Endothelial cell of umbilical vein (primary cell): ENCODE results near the gene SYNGR1. TPM values are rescaled to one million over a fixed set of nuclear protein-coding genes. Genes with fewer than 3 reads are reported as not detected.

Source experiments
- BruUV-seq: library from RNA; stranded (reverse); fragments of 400-500 nt; replicated peaks from 2 replicates; lab custom pipeline; 2021; lab: Mats Ljungman, UMichigan
- CTCF ChIA-PET: fragments of 300-600, 350-600 bp; sonication (Branson Sonifier 250); formaldehyde crosslinking; loops from one replicate; lab custom pipeline; 2021; ENCODE audit warnings: antibody characterized with exemption, inconsistent platforms; lab: Charles Lee
- POLR2A ChIA-PET: fragments of 300-600, 350-600 bp; sonication (Branson Sonifier 250); formaldehyde crosslinking; loops from one replicate; lab custom pipeline; 2021; ENCODE audit warnings: antibody characterized with exemption, inconsistent platforms; lab: Charles Lee
- DNase-seq: peaks from one replicate; pipeline ENCODE4 v3.0.0-alpha.2; 2011; ENCODE audit warnings: low read depth, low spot score
- FAIRE-seq: peaks from 2 replicates; lab custom pipeline; 2011; peaks lifted over from hg19 to GRCh38; lab: Jason Lieb, UNC
- H2AFZ ChIP-seq: 2 replicates; pipeline ENCODE4 v1.6.0; 2012; ENCODE audit warnings: low read depth, low read length, control low read depth, inconsistent platforms
- H3K27ac ChIP-seq: 2 replicates; pipeline ENCODE4 v1.5.1; 2011; ENCODE audit warnings: low read depth, mild to moderate bottlenecking, control low read depth, low read length, moderate library complexity; ENCODE audit not compliant: insufficient read depth
- H3K27me3 ChIP-seq, 2 experiments: 2 replicates each; pipeline versions ENCODE4 v1.6.0 to v1.6.1; 2011; ENCODE audit warnings: low read length in 2 of 2, mixed read lengths in 1 of 2; ENCODE audit not compliant: control insufficient read depth in 2 of 2, insufficient read depth in 2 of 2
- H3K36me3 ChIP-seq, 2 experiments: 2 replicates in 1 of 2; 3 replicates in 1 of 2; pipeline ENCODE4 v1.5.1; 2011; ENCODE audit warnings: low read length in 2 of 2, mild to moderate bottlenecking in 1 of 2, moderate library complexity in 1 of 2; ENCODE audit not compliant: control insufficient read depth in 2 of 2, insufficient read depth in 2 of 2; ENCODE audit errors: extremely low read depth in 1 of 2
- H3K4me1 ChIP-seq: 3 replicates; pipeline ENCODE4 v1.5.1; 2011; ENCODE audit warnings: mild to moderate bottlenecking, low read length; ENCODE audit not compliant: control insufficient read depth, insufficient read depth; ENCODE audit errors: extremely low read depth
- H3K4me2 ChIP-seq: 2 replicates; pipeline ENCODE4 v1.6.1; 2011; ENCODE audit warnings: low read length, control low read depth, mixed read lengths; ENCODE audit not compliant: insufficient read depth
- H3K4me3 ChIP-seq, 3 experiments: fragments of 200-600 bp in 1 of 3; sonication (generic), shearing (Covaris generic) in 1 of 3; replicated peaks in 1 of 3; 2 replicates each; pipeline ENCODE4 v1.5.1; 2011 to 2016; ENCODE audit warnings: control low read depth in 3 of 3, low read length in 3 of 3, mild to moderate bottlenecking in 2 of 3, inconsistent platforms in 1 of 3, low read depth in 1 of 3, moderate library complexity in 1 of 3; ENCODE audit not compliant: insufficient read depth in 1 of 3
- H3K79me2 ChIP-seq: 2 replicates; pipeline ENCODE4 v1.6.0; 2012; ENCODE audit warnings: low read length, inconsistent platforms; ENCODE audit not compliant: control insufficient read depth, insufficient read depth
- H3K9ac ChIP-seq: replicated peaks from 2 replicates; pipeline ENCODE3; 2011; ENCODE audit warnings: low read length, control low read depth; ENCODE audit not compliant: insufficient read depth; ENCODE audit errors: extremely low read depth
- H3K9me1 ChIP-seq: replicated peaks from 3 replicates; pipeline ENCODE4 v1.6.0; 2011; ENCODE audit warnings: mild to moderate bottlenecking, low read length; ENCODE audit not compliant: control insufficient read depth, insufficient read depth; ENCODE audit errors: extremely low read depth
- H3K9me3 ChIP-seq: replicated peaks from 2 replicates; pipeline ENCODE4 v1.5.1; 2012; ENCODE audit warnings: low read length, inconsistent platforms; ENCODE audit not compliant: control insufficient read depth, insufficient read depth
- H4K20me1 ChIP-seq: replicated peaks from 2 replicates; pipeline ENCODE3; 2011; ENCODE audit warnings: mild to moderate bottlenecking, low read length; ENCODE audit not compliant: control insufficient read depth, insufficient read depth; ENCODE audit errors: extremely low read depth
- EZH2 ChIP-seq: IDR thresholded peaks from 2 replicates; pipeline ENCODE4 v1.6.1; 2012; ENCODE audit warnings: borderline replicate concordance, low read depth, mild to moderate bottlenecking, moderate library complexity, low read length, inconsistent platforms; ENCODE audit not compliant: severe bottlenecking
- FOS ChIP-seq: IDR thresholded peaks from 2 replicates; pipeline ENCODE4 v1.6.1; 2011; ENCODE audit warnings: mild to moderate bottlenecking, low read length, moderate library complexity, borderline replicate concordance; ENCODE audit not compliant: insufficient read depth
- JUN ChIP-seq: IDR thresholded peaks from 2 replicates; pipeline ENCODE4 v1.6.1; 2011; ENCODE audit warnings: borderline replicate concordance, low read depth; ENCODE audit not compliant: insufficient read length, insufficient read depth
- MYC ChIP-seq: IDR thresholded peaks from one replicate; pipeline ENCODE4 v1.6.1; 2011; ENCODE audit warnings: mild to moderate bottlenecking, low read depth, low read length
- dilution Hi-C: fragments of 300-500 bp; cut with MboI; formaldehyde crosslinking; loops from one replicate; pipeline ENCODE4 v1.15.0; 2019; ENCODE audit warnings: low sequenced_read_pairs; ENCODE audit not compliant: extremely low pct_ligation_motif_present
- intact Hi-C: fragments of 100-400 bp; cut with micrococcal nuclease; formaldehyde crosslinking; loops from one replicate; pipeline ENCODE4 v1.10.0; 2022
- polyA plus RNA-seq, 4 experiments: library from polyadenylated mRNA; depleted of rRNA in 3 of 4; stranded (reverse) in 3 of 4; unstranded in 1 of 4; fragments of >200 nt; gene quantifications; 2 replicates each; pipeline versions ENCODE4 v1.2.1 to v1.2.3, GENCODE V29; 2011 to 2012; ENCODE audit warnings: missing spikeins in 1 of 4
- total RNA-seq: library from RNA; stranded (reverse); gene quantifications from 2 replicates; pipeline ENCODE4 v1.2.3, GENCODE V29; 2021

SYNGR1 gene
- total and polyA plus RNA-seq, 2 donors (not counting 3 experiments of a cell fraction or from before 2014, with no cell fraction given), result 3.8 to 10.2 TPM

DNA sequence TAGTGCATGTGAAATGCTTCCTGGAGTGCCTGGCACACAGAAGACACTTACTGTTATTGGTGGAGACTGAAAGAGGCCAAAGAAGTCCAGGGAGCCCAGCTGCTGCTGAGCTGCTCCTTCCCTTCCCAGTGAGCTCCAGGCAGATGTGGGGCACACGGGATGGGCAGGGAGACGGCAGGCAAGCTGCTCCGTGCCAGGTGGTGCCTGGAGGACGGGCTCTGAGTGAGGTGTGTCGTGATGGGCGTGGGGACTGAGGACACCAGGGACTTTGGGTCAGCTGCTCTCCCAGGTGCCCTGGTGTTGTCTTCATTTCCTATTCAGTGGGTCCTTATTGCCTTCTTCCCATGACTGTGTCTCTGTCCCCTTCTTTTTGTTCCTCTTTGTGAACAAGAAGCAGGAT is 69.3 kb downstream of the SYNGR1 start:
- no peak overlapping the region for H2AFZ ChIP-seq
- intact Hi-C loops (no loop called here), dilution Hi-C loops (no loop called here)
- DNase-seq, result no peak
- TF ChIP-seq EZH2, result no peak
- no peak overlapping the region for H3K4me2 ChIP-seq
- H3K9me1 ChIP-seq, result no peaks in the 10 kb centered on the region
- H3K9ac ChIP-seq, result no peak overlapping the region
- no TSS peak for BruUV-seq
- no peaks in the 10 kb centered on the region for H4K20me1 ChIP-seq
- no peaks in the 10 kb centered on the region for H3K4me1 ChIP-seq
- no peak for FAIRE-seq
- H3K4me3 ChIP-seq, result no peak overlapping the region
- H3K9me3 ChIP-seq, result no peaks in the 10 kb centered on the region
- CTCF ChIA-PET, result no interaction called here
- no peak overlapping the region for H3K27ac ChIP-seq
- H3K79me2 ChIP-seq, result no peaks in the 10 kb centered on the region
- peaks cover 2 to 42% of the 10 kb centered on the region in 2 experiments for H3K36me3 ChIP-seq
- no peaks in the 10 kb centered on the region for H3K27me3 ChIP-seq
- POLR2A ChIA-PET, result no interaction called here

DNA sequence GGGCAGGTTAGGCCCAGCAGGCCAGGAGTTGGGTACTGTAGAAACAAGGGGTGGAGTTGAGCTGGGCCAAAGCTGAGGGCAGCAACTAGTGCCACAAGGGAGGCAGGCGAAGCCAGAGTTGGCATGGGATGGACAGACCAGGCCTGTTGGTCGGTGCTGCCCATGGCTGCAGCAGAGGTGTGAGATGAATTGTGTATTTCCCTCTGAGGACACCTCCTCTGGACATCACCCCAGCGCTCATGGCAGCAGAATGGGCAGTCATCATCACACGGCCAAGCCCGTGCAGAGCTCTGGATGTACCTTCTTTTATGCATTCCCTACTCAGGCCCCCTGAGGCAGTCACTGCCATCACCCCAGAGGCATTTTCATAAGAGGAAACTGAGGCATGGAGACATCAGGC is 70.1 kb downstream of the SYNGR1 start:
- H3K4me2 ChIP-seq, result no peak overlapping the region
- dilution Hi-C loops, result no loop called here
- ChIA-PET POLR2A (no interaction called here), CTCF (no interaction called here)
- no peak overlapping the region for H3K9ac ChIP-seq
- no TSS peak for BruUV-seq
- H3K9me1 ChIP-seq, result no peaks in the 10 kb centered on the region
- DNase-seq (no peak), FAIRE-seq (no peak)
- no peaks in the 10 kb centered on the region for H3K4me1 ChIP-seq
- intact Hi-C loops, result no loop called here
- H3K9me3 ChIP-seq, result no peaks in the 10 kb centered on the region
- H3K79me2 ChIP-seq, result no peaks in the 10 kb centered on the region
- TF ChIP-seq MYC, result no peak
- TF ChIP-seq FOS, result no peak
- TF ChIP-seq JUN, result no peak
- H3K27ac ChIP-seq, result no peak overlapping the region
- no peak overlapping the region for H2AFZ ChIP-seq
- no peaks in the 10 kb centered on the region for H4K20me1 ChIP-seq
- H3K4me3 ChIP-seq, result no peak overlapping the region
- H3K36me3 ChIP-seq, result peaks cover 4 to 42% of the 10 kb centered on the region in 2 experiments
- H3K27me3 ChIP-seq, result no peaks in the 10 kb centered on the region
